WTC11 (cell line): ENCODE data around the gene NDUFV2. TPM values are rescaled to one million over a fixed set of nuclear protein-coding genes. Genes with fewer than 3 reads are reported as not detected.

Experiments
- ATAC-seq: fragments of 200-7000 bp; cut with Tn5 transposase; 2 replicates; pipeline ENCODE4 v1.10.0; 2021; ENCODE audit warnings: mild to moderate bottlenecking, moderate library complexity
- CTCF ChIA-PET: fragments of 300-600 bp; sonication (Branson Sonifier 250); formaldehyde crosslinking; loops from one replicate; lab custom pipeline; 2021; ENCODE audit warnings: antibody characterized with exemption; lab: Charles Lee
- POLR2A ChIA-PET: fragments of 350-600 bp; sonication (Branson Sonifier 250); formaldehyde crosslinking; loops from one replicate; lab custom pipeline; 2021; ENCODE audit warnings: antibody characterized with exemption; lab: Charles Lee
- DNase-seq: peaks from one replicate; pipeline ENCODE4 v3.0.0; 2021; ENCODE audit warnings: low spot score
- H3K27ac Mint-ChIP-seq: 2 replicates; pipeline ENCODE4 v1.8.0; 2021; ENCODE audit warnings: mixed read lengths
- H3K27me3 Mint-ChIP-seq: 2 replicates; pipeline ENCODE4 v1.8.0; 2021; ENCODE audit warnings: low read depth, mild to moderate bottlenecking, moderate library complexity, mixed read lengths
- H3K36me3 Mint-ChIP-seq: 2 replicates; pipeline ENCODE4 v1.8.0; 2021; ENCODE audit warnings: mixed read lengths
- H3K4me1 Mint-ChIP-seq: 2 replicates; pipeline ENCODE4 v1.8.0; 2022; ENCODE audit warnings: mixed read lengths
- H3K4me3 Mint-ChIP-seq: 2 replicates; pipeline ENCODE4 v1.8.0; 2021; ENCODE audit warnings: mild to moderate bottlenecking, moderate library complexity, mixed read lengths
- H3K9me3 Mint-ChIP-seq: 2 replicates; pipeline ENCODE4 v1.8.0; 2021; ENCODE audit warnings: mixed read lengths
- ATF1 ChIP-seq: sonication (generic); formaldehyde crosslinking; IDR thresholded peaks from 2 replicates; pipeline ENCODE4 v1.8.1; 2023; ENCODE audit warnings: mild to moderate bottlenecking, moderate library complexity, missing genetic modification reagents
- E2F5 ChIP-seq: sonication (generic); formaldehyde crosslinking; IDR thresholded peaks from 2 replicates; pipeline ENCODE4 v1.8.1; 2022; ENCODE audit warnings: mild to moderate bottlenecking, moderate library complexity, missing genetic modification reagents
- ERG ChIP-seq: fragments of 250-450 bp; sonication (Bioruptor Pico); IDR thresholded peaks from 2 replicates; pipeline ENCODE4 v1.8.0; 2021; ENCODE audit warnings: mild to moderate bottlenecking
- FOXK1 ChIP-seq: sonication (generic); formaldehyde crosslinking; IDR thresholded peaks from 2 replicates; pipeline ENCODE4 v1.8.0; 2022; ENCODE audit warnings: mild to moderate bottlenecking, moderate library complexity, missing genetic modification reagents
- FOXP1 ChIP-seq: sonication (generic); formaldehyde crosslinking; IDR thresholded peaks from 2 replicates; pipeline ENCODE4 v1.8.0; 2022; ENCODE audit warnings: missing genetic modification reagents, mild to moderate bottlenecking, moderate library complexity, borderline replicate concordance
- FOXP4 ChIP-seq: sonication (generic); formaldehyde crosslinking; IDR thresholded peaks from 2 replicates; pipeline ENCODE4 v1.8.0; 2022; ENCODE audit warnings: mild to moderate bottlenecking, missing genetic modification reagents
- GABPB1 ChIP-seq: sonication (generic); formaldehyde crosslinking; IDR thresholded peaks from 2 replicates; pipeline ENCODE4 v1.8.1; 2023; ENCODE audit warnings: mild to moderate bottlenecking, missing genetic modification reagents
- IRF1 ChIP-seq: sonication (generic); formaldehyde crosslinking; IDR thresholded peaks from 2 replicates; pipeline ENCODE4 v1.8.0; 2023; ENCODE audit warnings: missing genetic modification reagents
- IRF2 ChIP-seq: sonication (generic); formaldehyde crosslinking; IDR thresholded peaks from 2 replicates; pipeline ENCODE4 v1.8.0; 2022; ENCODE audit warnings: low read depth, missing genetic modification reagents, borderline replicate concordance
- JUN ChIP-seq: sonication (generic); formaldehyde crosslinking; IDR thresholded peaks from 2 replicates; pipeline ENCODE4 v1.8.0; 2023; ENCODE audit warnings: mild to moderate bottlenecking, missing genetic modification reagents
- KAT7 ChIP-seq: sonication (generic); formaldehyde crosslinking; IDR thresholded peaks from 2 replicates; pipeline ENCODE4 v1.8.1; 2023; ENCODE audit warnings: missing genetic modification reagents, mild to moderate bottlenecking, borderline replicate concordance
- MLX ChIP-seq: sonication (generic); formaldehyde crosslinking; IDR thresholded peaks from 2 replicates; pipeline ENCODE4 v1.8.1; 2023; ENCODE audit warnings: mild to moderate bottlenecking, missing genetic modification reagents, moderate library complexity
- NFATC4 ChIP-seq: fragments of 250-450 bp; sonication (Bioruptor Pico); IDR thresholded peaks from 2 replicates; pipeline ENCODE4 v1.9.0; 2021; ENCODE audit warnings: mild to moderate bottlenecking
- NFE2L1 ChIP-seq: sonication (generic); formaldehyde crosslinking; IDR thresholded peaks from 2 replicates; pipeline ENCODE4 v1.8.1; 2023; ENCODE audit warnings: missing genetic modification reagents
- NFYB ChIP-seq: sonication (generic); formaldehyde crosslinking; conservative IDR thresholded peaks from 2 replicates; pipeline ENCODE4 v1.8.0; 2022; ENCODE audit warnings: low read depth, missing genetic modification reagents
- PREB ChIP-seq: sonication (generic); formaldehyde crosslinking; IDR thresholded peaks from 2 replicates; pipeline ENCODE4 v1.8.1; 2022; ENCODE audit warnings: mild to moderate bottlenecking, missing genetic modification reagents, moderate library complexity, borderline replicate concordance
- TCF7 ChIP-seq: sonication (generic); formaldehyde crosslinking; IDR thresholded peaks from 2 replicates; pipeline ENCODE4 v1.8.0; 2022; ENCODE audit warnings: mild to moderate bottlenecking, low read depth, missing genetic modification reagents, moderate library complexity
- TP53 ChIP-seq: sonication (generic); formaldehyde crosslinking; IDR thresholded peaks from 2 replicates; pipeline ENCODE4 v1.8.1; 2023; ENCODE audit warnings: mild to moderate bottlenecking, missing genetic modification reagents
- ZNF219 ChIP-seq: sonication (generic); formaldehyde crosslinking; IDR thresholded peaks from 2 replicates; pipeline ENCODE4 v1.8.0; 2023; ENCODE audit warnings: missing genetic modification reagents, mild to moderate bottlenecking, borderline replicate concordance
- ZNF232 ChIP-seq: sonication (generic); formaldehyde crosslinking; IDR thresholded peaks from 2 replicates; pipeline ENCODE4 v1.8.0; 2022; ENCODE audit warnings: mild to moderate bottlenecking, missing genetic modification reagents
- ZNF263 ChIP-seq: sonication (generic); formaldehyde crosslinking; IDR thresholded peaks from 2 replicates; pipeline ENCODE4 v1.8.1; 2022; ENCODE audit warnings: low read depth, mild to moderate bottlenecking, moderate library complexity, missing genetic modification reagents
- ZNF317 ChIP-seq: sonication (generic); formaldehyde crosslinking; IDR thresholded peaks from 2 replicates; pipeline ENCODE4 v1.8.1; 2023; ENCODE audit warnings: low read depth, mild to moderate bottlenecking, moderate library complexity, missing genetic modification reagents, borderline replicate concordance
- ZNF671 ChIP-seq: fragments of 250-450 bp; sonication (Bioruptor Pico); IDR thresholded peaks from 2 replicates; pipeline ENCODE4 v1.8.0; 2021; ENCODE audit warnings: mild to moderate bottlenecking
- total RNA-seq: library from RNA; stranded (reverse); gene quantifications from 3 replicates; pipeline ENCODE4 v1.2.3, GENCODE V29; 2021

The NDUFV2 gene
- total RNA-seq, 1 experiment from 2014 or later: 192 TPM

- TF ChIP-seq FOXP4 (no peak), ERG (CRISPR knock-in tag) (no peak)
These were observed 71.8 kb downstream of the NDUFV2 start (continued) for GRCh38 chr18:9174302-9174701.

- Mint-ChIP-seq H3K9me3 (peaks cover 10% of the 10 kb centered on the region), H3K4me3 (no peak overlapping the region), H3K27me3 (peaks cover under 1% of the 10 kb centered on the region; the same call in 1 of the 2 replicates), H3K4me1 (0 out of 2 replicates have a peak, but pooled peaks cover 4% of the 10 kb centered on the region), H3K36me3 (peaks cover 12% of the 10 kb centered on the region), H3K27ac (no peak overlapping the region)
- CTCF ChIA-PET: no interaction called here
- DNase-seq: no peak
- POLR2A ChIA-PET: no interaction called here
- TF ChIP-seq TP53: no peak
- TF ChIP-seq PREB (CRISPR knock-in tag): no peak
- TF ChIP-seq NFATC4: no peak
- no peak for TF ChIP-seq MLX (CRISPR knock-in tag)
- TF ChIP-seq ZNF232: no peak
- TF ChIP-seq IRF2 (CRISPR knock-in tag): no peak
- no peak for TF ChIP-seq GABPB1
- TF ChIP-seq FOXK1 (CRISPR knock-in tag): no peak
- TF ChIP-seq ZNF219 (CRISPR knock-in tag): no peak
- no peak for TF ChIP-seq IRF1 (CRISPR knock-in tag)
- no peak for TF ChIP-seq E2F5 (CRISPR knock-in tag)
- no peak for TF ChIP-seq ZNF263
- no peak for TF ChIP-seq ZNF317 (CRISPR knock-in tag)
- TF ChIP-seq TCF7 (CRISPR knock-in tag): no peak
- no peak for TF ChIP-seq ZNF671 (CRISPR knock-in tag)
- ATAC-seq: no peak
These were observed 72.6 kb downstream of the NDUFV2 start for GRCh38 chr18:9175115-9175514.

GRCh38 chr18:9177031-9177430, 74.5 kb downstream of the NDUFV2 start:
- Mint-ChIP-seq H3K36me3 (no peaks in the 10 kb centered on the region), H3K4me3 (no peak overlapping the region), H3K27ac (no peak overlapping the region), H3K4me1 (no peaks in the 10 kb centered on the region), H3K27me3 (no peaks in the 10 kb centered on the region), H3K9me3 (no peaks in the 10 kb centered on the region)
- CTCF ChIA-PET: no interaction called here
- DNase-seq (no peak), ATAC-seq (no peak)
- POLR2A ChIA-PET: no interaction called here
- no peak for TF ChIP-seq KAT7 (CRISPR knock-in tag)
- no peak for TF ChIP-seq ZNF671 (CRISPR knock-in tag)
- TF ChIP-seq ATF1 (CRISPR knock-in tag): no peak
- TF ChIP-seq FOXP1: no peak
- no peak for TF ChIP-seq NFE2L1 (CRISPR knock-in tag)
- no peak for TF ChIP-seq PREB (CRISPR knock-in tag)
- no peak for TF ChIP-seq JUN (CRISPR knock-in tag)
- TF ChIP-seq NFYB (CRISPR knock-in tag): no peak
